DOHH2 (cell line): ENCODE data around the gene NDUFA5.

Source experiments
- H3F3A ChIP-seq: fragments of 200-600 bp; sonication (generic), shearing (Covaris generic); 2 replicates; pipeline ENCODE4 v1.6.0; 2016; ENCODE audit warnings: antibody characterized with exemption, mild to moderate bottlenecking; ENCODE audit not compliant: control insufficient read depth, insufficient read depth
- H3K27ac ChIP-seq: fragments of 200-600 bp; sonication (generic); 2 replicates; pipeline ENCODE4 v1.5.1; 2014; ENCODE audit warnings: low read depth, mild to moderate bottlenecking, low read length, moderate library complexity
- H3K27me3 ChIP-seq: fragments of 200-600 bp; sonication (generic); 2 replicates; pipeline ENCODE4 v1.6.1; 2014; ENCODE audit warnings: mild to moderate bottlenecking, low read length, mixed read lengths; ENCODE audit not compliant: control insufficient read depth
- H3K36me3 ChIP-seq: fragments of 200-600 bp; sonication (generic); 2 replicates; pipeline ENCODE4 v1.6.1; 2014; ENCODE audit warnings: mild to moderate bottlenecking, low read length, moderate library complexity, mixed read lengths; ENCODE audit not compliant: control insufficient read depth
- H3K4me1 ChIP-seq: fragments of 200-600 bp; sonication (generic); 2 replicates; pipeline ENCODE4 v1.6.1; 2014; ENCODE audit warnings: mild to moderate bottlenecking, low read length, mixed read lengths; ENCODE audit not compliant: control insufficient read depth
- H3K4me2 ChIP-seq: fragments of 200-600 bp; sonication (generic); 2 replicates; pipeline ENCODE4 v1.6.0; 2014; ENCODE audit warnings: mild to moderate bottlenecking, low read length, moderate library complexity
- H3K4me3 ChIP-seq: fragments of 200-600 bp; sonication (generic); 2 replicates; pipeline ENCODE4 v1.5.1; 2014; ENCODE audit warnings: mild to moderate bottlenecking, low read length, mixed read lengths
- H3K79me2 ChIP-seq: fragments of 200-600 bp; sonication (generic); 2 replicates; pipeline ENCODE4 v1.6.1; 2014; ENCODE audit warnings: mild to moderate bottlenecking, low read length, mixed read lengths; ENCODE audit not compliant: control insufficient read depth
- H3K9me2 ChIP-seq: fragments of 200-600 bp; sonication (generic); replicated peaks from 2 replicates; pipeline ENCODE4 v1.6.1; 2014; ENCODE audit warnings: mild to moderate bottlenecking, low read length, mixed read lengths; ENCODE audit not compliant: control insufficient read depth
- H3K9me3 ChIP-seq: fragments of 200-600 bp; sonication (generic); 2 replicates; pipeline ENCODE4 v1.6.1; 2014; ENCODE audit warnings: antibody characterized with exemption, low read length, mixed read lengths; ENCODE audit not compliant: control insufficient read depth, insufficient read depth
- H4K20me1 ChIP-seq: fragments of 200-600 bp; sonication (generic); 2 replicates; pipeline ENCODE4 v1.6.0; 2014; ENCODE audit warnings: low read depth, mild to moderate bottlenecking, antibody characterized with exemption, low read length, moderate library complexity; ENCODE audit not compliant: control insufficient read depth, insufficient read depth
- EZH2phosphoT487 ChIP-seq: fragments of 200-600 bp; sonication (generic); IDR thresholded peaks from 2 replicates; pipeline ENCODE4 v1.6.1; 2017; ENCODE audit warnings: borderline replicate concordance, mild to moderate bottlenecking, antibody characterized with exemption, low read length, moderate library complexity, mixed read lengths
- TF ChIP-seq, protein P1 (sequence below): fragments of 200-600 bp; sonication (generic); IDR thresholded peaks from one replicate; pipeline ENCODE4 v1.5.1; 2014; ENCODE audit warnings: antibody characterized with exemption, mild to moderate bottlenecking, low read depth, low read length; ENCODE audit not compliant: poor library complexity, severe bottlenecking

Gene NDUFA5

DNA sequence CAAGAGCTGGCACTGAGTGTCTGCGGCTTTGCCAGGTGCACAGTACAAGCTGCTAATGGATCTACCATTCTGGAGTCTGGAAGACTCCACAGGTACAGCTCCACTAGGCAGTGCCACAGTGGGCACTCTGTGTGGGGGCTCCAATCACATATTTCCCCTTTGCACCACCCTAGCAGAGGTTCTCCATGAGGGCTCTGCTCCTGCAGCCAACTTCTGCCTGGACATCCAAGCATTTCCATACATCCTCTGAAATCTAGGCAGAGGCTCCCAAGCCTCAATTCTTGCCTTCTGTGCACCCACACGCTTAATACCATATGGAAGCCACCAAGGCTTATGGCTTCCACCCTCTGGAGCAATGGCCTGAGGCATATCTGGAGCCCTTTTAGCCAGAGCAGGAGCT is 52.4 kb downstream of the NDUFA5 start:
- TF ChIP-seq EZH2phosphoT487: no peak
- TF ChIP-seq, protein P1, sequence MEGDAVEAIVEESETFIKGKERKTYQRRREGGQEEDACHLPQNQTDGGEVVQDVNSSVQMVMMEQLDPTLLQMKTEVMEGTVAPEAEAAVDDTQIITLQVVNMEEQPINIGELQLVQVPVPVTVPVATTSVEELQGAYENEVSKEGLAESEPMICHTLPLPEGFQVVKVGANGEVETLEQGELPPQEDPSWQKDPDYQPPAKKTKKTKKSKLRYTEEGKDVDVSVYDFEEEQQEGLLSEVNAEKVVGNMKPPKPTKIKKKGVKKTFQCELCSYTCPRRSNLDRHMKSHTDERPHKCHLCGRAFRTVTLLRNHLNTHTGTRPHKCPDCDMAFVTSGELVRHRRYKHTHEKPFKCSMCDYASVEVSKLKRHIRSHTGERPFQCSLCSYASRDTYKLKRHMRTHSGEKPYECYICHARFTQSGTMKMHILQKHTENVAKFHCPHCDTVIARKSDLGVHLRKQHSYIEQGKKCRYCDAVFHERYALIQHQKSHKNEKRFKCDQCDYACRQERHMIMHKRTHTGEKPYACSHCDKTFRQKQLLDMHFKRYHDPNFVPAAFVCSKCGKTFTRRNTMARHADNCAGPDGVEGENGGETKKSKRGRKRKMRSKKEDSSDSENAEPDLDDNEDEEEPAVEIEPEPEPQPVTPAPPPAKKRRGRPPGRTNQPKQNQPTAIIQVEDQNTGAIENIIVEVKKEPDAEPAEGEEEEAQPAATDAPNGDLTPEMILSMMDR: no peak
- no peaks in the 10 kb centered on the region for H3K36me3 ChIP-seq
- no peak overlapping the region for H3K27ac ChIP-seq
- H4K20me1 ChIP-seq: no peaks in the 10 kb centered on the region
- H3K79me2 ChIP-seq: no peaks in the 10 kb centered on the region
- H3K4me1 ChIP-seq: no peaks in the 10 kb centered on the region
- H3F3A ChIP-seq: no peaks in the 10 kb centered on the region
- no peak overlapping the region for H3K4me3 ChIP-seq
- no peaks in the 10 kb centered on the region; the same call in 1 of the 2 replicates for H3K9me2 ChIP-seq
- no peaks in the 10 kb centered on the region for H3K27me3 ChIP-seq
- peaks cover 7% of the 10 kb centered on the region; the same call in 1 of the 2 replicates for H3K9me3 ChIP-seq
- no peak overlapping the region for H3K4me2 ChIP-seq

DNA sequence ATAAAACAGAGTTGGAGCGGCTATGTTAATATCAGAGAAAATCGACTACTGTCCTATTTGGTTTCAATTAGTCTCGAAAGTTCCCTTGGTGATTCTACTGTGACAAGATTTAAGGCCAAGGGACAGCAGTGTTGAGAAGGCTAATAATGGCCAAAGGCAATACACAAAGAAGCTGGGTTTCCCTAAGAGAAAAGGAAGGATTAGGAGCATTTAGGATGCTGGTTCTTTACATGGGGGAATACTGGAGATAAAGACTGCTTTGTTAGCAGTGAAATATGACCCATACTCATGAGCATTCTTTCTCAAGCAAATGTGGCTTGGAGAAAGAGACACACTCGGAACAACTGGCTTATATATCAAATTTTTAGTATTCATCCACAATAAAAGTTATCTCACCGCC is 55.4 kb downstream of the NDUFA5 start:
- Histone ChIP-seq H3K9me2 (no peaks in the 10 kb centered on the region), H3K79me2 (no peaks in the 10 kb centered on the region), H3K27me3 (no peaks in the 10 kb centered on the region; the same call in 1 of the 2 replicates), H3K27ac (no peak overlapping the region), H3K4me2 (no peak overlapping the region), H3K9me3 (peaks cover 7% of the 10 kb centered on the region; the same call in 1 of the 2 replicates), H3K36me3 (no peaks in the 10 kb centered on the region), H4K20me1 (no peaks in the 10 kb centered on the region), H3F3A (no peaks in the 10 kb centered on the region), H3K4me3 (no peak overlapping the region), H3K4me1 (no peaks in the 10 kb centered on the region)
- no peak for TF ChIP-seq EZH2phosphoT487
- TF ChIP-seq, protein P1: no peak

DNA sequence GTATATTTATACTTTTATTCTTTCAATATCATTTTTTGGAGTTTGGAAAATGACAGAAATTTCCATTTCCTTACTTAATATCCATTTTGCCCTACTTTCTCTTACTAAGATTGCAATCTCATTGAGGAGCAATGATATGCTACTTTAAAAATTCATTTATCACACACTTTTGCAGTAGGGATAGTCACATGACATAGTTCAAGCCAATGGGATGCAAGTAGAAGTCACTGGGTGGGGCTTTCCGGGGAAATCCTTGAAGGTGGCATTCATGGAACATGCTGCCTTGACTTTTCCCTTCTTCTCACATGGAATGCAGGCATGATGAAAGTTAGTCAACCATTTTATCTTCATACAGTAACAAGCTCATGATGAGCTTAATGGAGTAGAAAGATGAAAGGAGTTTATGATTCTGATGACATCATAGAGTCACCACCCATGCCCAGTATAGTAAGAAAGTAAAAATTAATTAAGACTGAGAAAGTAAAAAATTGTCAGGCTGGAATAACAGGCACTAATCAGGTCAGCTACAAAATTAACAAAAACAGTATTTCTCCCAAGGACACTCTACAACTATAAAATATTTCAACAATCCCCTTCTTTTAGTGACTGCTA is 56.6 kb downstream of the NDUFA5 start:
- Histone ChIP-seq H3K27ac (no peak overlapping the region), H3F3A (no peaks in the 10 kb centered on the region), H3K27me3 (peaks cover 3% of the 10 kb centered on the region; the same call in 1 of the 2 replicates), H3K4me2 (no peak overlapping the region), H4K20me1 (no peaks in the 10 kb centered on the region), H3K9me2 (no peaks in the 10 kb centered on the region), H3K36me3 (no peaks in the 10 kb centered on the region), H3K79me2 (no peaks in the 10 kb centered on the region), H3K4me3 (no peak overlapping the region), H3K9me3 (peaks cover 7% of the 10 kb centered on the region; the same call in 1 of the 2 replicates), H3K4me1 (no peaks in the 10 kb centered on the region)
- TF ChIP-seq EZH2phosphoT487: no peak
- TF ChIP-seq, protein P1: no peak
